ENCODE data around the gene CRYGB.

DNA sequence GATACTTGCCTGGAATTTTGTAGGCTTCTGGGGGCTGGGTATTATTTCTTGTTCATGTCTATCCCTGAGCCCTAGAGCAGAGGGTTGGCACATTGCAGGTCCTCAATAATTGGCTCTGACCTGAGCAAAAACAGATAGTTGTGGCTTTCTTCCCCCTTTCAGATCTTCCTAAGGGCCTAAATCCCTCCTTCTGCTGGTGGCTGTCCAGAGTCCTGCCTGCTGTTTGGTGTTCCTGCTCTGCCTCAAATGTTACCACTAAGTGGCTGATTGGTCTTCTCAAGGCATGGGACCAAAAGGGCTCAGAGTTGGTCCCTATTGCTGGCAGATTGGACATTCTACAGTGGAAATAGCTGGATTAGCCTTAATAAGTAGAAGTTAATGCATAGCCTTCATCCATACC is 1.1 kb upstream of the CRYGB start:
- TF ChIP-seq, protein P1, sequence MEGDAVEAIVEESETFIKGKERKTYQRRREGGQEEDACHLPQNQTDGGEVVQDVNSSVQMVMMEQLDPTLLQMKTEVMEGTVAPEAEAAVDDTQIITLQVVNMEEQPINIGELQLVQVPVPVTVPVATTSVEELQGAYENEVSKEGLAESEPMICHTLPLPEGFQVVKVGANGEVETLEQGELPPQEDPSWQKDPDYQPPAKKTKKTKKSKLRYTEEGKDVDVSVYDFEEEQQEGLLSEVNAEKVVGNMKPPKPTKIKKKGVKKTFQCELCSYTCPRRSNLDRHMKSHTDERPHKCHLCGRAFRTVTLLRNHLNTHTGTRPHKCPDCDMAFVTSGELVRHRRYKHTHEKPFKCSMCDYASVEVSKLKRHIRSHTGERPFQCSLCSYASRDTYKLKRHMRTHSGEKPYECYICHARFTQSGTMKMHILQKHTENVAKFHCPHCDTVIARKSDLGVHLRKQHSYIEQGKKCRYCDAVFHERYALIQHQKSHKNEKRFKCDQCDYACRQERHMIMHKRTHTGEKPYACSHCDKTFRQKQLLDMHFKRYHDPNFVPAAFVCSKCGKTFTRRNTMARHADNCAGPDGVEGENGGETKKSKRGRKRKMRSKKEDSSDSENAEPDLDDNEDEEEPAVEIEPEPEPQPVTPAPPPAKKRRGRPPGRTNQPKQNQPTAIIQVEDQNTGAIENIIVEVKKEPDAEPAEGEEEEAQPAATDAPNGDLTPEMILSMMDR (IDR thresholded peaks at IDR 0.05): no peak
- no peak for TF ChIP-seq EZH2phosphoT487 (IDR thresholded peaks at IDR 0.05)
- TF ChIP-seq EZH2 (IDR thresholded peaks at IDR 0.05): no peak
